ENCODE measurements around the gene DNAH3.

- TF ChIP-seq EZH2 (IDR thresholded peaks at IDR 0.05; ENCODE audit: low read depth, unreplicated experiment) (no peak), JUNB (IDR thresholded peaks at IDR 0.05; ENCODE audit: unreplicated experiment) (no peak), ZNF114 (CRISPR knock-in tag; IDR thresholded peaks at IDR 0.05) (no peak), POLR2AphosphoS5 (IDR thresholded peaks at IDR 0.05; ENCODE audit: low read depth) (no peak), EZH2phosphoT487 (IDR thresholded peaks at IDR 0.05; ENCODE audit: unreplicated experiment) (no peak), ZNF462 (CRISPR knock-in tag; IDR thresholded peaks at IDR 0.05) (no peak), ZNF331 (CRISPR knock-in tag; IDR thresholded peaks at IDR 0.05; ENCODE audit: low read depth) (no peak), ETS1 (IDR thresholded peaks at IDR 0.05) (no peak), CREB1 (CRISPR knock-in tag; IDR thresholded peaks at IDR 0.05; ENCODE audit: low read depth) (no peak)
- TF ChIP-seq, protein P1, sequence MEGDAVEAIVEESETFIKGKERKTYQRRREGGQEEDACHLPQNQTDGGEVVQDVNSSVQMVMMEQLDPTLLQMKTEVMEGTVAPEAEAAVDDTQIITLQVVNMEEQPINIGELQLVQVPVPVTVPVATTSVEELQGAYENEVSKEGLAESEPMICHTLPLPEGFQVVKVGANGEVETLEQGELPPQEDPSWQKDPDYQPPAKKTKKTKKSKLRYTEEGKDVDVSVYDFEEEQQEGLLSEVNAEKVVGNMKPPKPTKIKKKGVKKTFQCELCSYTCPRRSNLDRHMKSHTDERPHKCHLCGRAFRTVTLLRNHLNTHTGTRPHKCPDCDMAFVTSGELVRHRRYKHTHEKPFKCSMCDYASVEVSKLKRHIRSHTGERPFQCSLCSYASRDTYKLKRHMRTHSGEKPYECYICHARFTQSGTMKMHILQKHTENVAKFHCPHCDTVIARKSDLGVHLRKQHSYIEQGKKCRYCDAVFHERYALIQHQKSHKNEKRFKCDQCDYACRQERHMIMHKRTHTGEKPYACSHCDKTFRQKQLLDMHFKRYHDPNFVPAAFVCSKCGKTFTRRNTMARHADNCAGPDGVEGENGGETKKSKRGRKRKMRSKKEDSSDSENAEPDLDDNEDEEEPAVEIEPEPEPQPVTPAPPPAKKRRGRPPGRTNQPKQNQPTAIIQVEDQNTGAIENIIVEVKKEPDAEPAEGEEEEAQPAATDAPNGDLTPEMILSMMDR (conservative IDR thresholded peaks at IDR 0.05; ENCODE audit: low read depth in 2 of 2) = no peak
- TF ChIP-seq, protein P2, sequence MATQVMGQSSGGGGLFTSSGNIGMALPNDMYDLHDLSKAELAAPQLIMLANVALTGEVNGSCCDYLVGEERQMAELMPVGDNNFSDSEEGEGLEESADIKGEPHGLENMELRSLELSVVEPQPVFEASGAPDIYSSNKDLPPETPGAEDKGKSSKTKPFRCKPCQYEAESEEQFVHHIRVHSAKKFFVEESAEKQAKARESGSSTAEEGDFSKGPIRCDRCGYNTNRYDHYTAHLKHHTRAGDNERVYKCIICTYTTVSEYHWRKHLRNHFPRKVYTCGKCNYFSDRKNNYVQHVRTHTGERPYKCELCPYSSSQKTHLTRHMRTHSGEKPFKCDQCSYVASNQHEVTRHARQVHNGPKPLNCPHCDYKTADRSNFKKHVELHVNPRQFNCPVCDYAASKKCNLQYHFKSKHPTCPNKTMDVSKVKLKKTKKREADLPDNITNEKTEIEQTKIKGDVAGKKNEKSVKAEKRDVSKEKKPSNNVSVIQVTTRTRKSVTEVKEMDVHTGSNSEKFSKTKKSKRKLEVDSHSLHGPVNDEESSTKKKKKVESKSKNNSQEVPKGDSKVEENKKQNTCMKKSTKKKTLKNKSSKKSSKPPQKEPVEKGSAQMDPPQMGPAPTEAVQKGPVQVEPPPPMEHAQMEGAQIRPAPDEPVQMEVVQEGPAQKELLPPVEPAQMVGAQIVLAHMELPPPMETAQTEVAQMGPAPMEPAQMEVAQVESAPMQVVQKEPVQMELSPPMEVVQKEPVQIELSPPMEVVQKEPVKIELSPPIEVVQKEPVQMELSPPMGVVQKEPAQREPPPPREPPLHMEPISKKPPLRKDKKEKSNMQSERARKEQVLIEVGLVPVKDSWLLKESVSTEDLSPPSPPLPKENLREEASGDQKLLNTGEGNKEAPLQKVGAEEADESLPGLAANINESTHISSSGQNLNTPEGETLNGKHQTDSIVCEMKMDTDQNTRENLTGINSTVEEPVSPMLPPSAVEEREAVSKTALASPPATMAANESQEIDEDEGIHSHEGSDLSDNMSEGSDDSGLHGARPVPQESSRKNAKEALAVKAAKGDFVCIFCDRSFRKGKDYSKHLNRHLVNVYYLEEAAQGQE (IDR thresholded peaks at IDR 0.05; ENCODE audit: unreplicated experiment) = no peak
These were observed 154.9 kb downstream of the DNAH3 start for GRCh38 chr16:20995711-20996110.

Data from GM23338 (cell line).